Stimulated activated CD8-positive, alpha-beta memory T cell treated with anti-CD3 and anti-CD28 coated beads, Interleukin-4, amount 100 ng/mL, for 48 hours (primary cell): Measurements from ENCODE around the gene GOLGA8N.

Source experiments
- DNase-seq: peaks from one replicate; pipeline ENCODE4 v3.0.0-alpha.2; 2020

The GOLGA8N gene

GRCh38 chr15:32652178-32652577 is 58.9 kb downstream of the GOLGA8N start:
- DNase-seq = no peak

DNA sequence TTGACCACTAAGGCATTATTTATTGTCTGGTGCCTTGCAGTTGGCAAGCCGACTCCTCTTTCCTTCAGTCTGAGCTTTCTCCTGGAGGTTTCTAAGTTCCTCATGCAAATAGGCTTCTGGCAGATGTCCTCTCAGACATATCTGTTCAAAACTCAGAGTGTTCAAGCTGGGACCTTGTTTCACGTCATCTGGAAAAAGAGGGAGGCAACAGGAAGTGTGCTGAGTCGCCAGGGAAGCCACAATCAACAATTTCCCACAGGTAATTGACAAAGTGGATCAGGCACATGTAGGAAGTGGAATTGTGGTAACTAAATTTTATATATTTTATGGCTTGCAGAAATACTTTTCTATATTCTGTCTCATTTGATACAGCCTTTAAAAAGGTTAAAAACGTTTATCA is 62.8 kb downstream of the GOLGA8N start:
- no peak for DNase-seq

DNA sequence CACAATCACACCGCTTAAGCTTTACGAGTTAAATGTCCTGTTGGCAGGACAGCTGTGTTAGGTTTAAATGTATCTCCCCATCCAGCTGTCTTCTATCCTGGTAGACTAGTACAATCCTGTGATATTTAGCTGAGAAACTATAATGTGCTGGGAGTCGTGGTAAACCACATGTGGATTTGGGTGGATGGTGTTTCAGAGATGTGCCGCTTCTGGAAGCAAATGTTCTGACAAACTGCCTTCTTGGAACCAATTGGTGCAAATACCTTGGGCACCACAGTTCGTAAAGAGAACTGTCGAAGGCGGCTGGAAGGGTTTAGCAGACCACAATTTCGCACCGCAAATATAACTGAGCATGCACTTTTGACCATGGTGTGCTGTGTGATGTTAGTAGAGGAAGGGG is 63.2 kb downstream of the GOLGA8N start:
- no peak for DNase-seq
